ENCODE measurements around the gene ALDH1L2.
"Not testable (repeated sequence)": the region's sequence is repeated elsewhere in the genome, so short reads cannot be mapped to it uniquely, and the experiment has no call there.

Gene ALDH1L2

GRCh38 chr12:104991565-104992128, 92.6 kb downstream of the ALDH1L2 start:
- H3K4me3 ChIP-seq (ENCODE audit: low read depth, low read length): no peak overlapping the region
- TF ChIP-seq, protein P1, sequence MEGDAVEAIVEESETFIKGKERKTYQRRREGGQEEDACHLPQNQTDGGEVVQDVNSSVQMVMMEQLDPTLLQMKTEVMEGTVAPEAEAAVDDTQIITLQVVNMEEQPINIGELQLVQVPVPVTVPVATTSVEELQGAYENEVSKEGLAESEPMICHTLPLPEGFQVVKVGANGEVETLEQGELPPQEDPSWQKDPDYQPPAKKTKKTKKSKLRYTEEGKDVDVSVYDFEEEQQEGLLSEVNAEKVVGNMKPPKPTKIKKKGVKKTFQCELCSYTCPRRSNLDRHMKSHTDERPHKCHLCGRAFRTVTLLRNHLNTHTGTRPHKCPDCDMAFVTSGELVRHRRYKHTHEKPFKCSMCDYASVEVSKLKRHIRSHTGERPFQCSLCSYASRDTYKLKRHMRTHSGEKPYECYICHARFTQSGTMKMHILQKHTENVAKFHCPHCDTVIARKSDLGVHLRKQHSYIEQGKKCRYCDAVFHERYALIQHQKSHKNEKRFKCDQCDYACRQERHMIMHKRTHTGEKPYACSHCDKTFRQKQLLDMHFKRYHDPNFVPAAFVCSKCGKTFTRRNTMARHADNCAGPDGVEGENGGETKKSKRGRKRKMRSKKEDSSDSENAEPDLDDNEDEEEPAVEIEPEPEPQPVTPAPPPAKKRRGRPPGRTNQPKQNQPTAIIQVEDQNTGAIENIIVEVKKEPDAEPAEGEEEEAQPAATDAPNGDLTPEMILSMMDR (IDR thresholded peaks at IDR 0.05; ENCODE audit: low read depth, low read length, missing control alignments): no peak
- no peak for DNase-seq (ENCODE audit: low read depth)

DNA sequence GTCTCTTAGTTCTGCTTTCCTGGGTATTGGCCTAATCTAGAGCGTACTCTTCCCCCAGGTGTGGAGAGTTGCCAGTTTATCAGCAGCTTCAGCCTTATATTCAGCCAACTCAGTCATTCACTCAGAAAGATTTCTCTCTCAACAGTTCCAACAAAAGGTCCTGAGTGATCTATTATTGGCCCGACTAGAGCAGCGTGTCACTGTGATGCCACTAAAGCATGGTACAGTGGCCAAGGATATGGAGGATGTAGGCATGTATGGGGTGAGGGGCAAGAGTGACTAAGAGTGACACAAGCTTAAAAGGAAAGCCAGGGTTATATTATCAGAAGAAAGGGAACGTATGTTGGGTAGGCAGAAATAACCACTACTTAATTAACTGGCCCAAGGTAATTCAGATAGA, 93.3 kb downstream of the ALDH1L2 start:
- TF ChIP-seq, protein P1 (IDR thresholded peaks at IDR 0.05; ENCODE audit: low read depth, low read length, missing control alignments): no peak
- H3K4me3 ChIP-seq (ENCODE audit: low read depth, low read length): no peak overlapping the region
- DNase-seq (ENCODE audit: low read depth): no peak

GRCh38 chr12:104986022-104986941, 98.0 kb downstream of the ALDH1L2 start, which contains the start of gene NOPCHAP1:
Gene NOPCHAP1 (plus strand): TSS chr12:104986316. CDS start chr12:104986353, 37 bp downstream.
- DNase-seq (ENCODE audit: low read depth): peak; percentile 43
- TF ChIP-seq, protein P1 (IDR thresholded peaks at IDR 0.05; ENCODE audit: low read depth, low read length, missing control alignments): no peak
- H3K4me3 ChIP-seq (ENCODE audit: low read depth, low read length): peak within 1 kb of the TSS; percentile 95

DNA sequence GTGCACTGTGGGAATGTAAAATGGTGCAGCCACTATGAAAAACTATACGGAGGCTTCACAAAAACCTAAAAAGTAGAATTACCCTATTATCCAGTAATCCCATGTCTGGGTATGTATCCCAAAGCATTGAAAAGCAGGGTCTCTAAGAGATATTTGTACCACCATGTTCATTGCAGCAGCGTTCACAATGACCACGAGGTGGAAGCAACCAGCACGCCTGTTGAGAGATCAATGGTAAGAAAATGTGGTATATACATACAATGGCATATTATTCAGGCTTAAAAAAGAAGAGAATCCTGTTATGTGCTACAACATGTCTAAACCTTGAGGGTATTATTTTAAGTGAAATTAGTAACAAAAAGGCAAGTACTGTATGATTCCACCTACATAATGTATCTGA, 99.1 kb downstream of the ALDH1L2 start:
- DNase-seq (ENCODE audit: low read depth): no peak

DNA sequence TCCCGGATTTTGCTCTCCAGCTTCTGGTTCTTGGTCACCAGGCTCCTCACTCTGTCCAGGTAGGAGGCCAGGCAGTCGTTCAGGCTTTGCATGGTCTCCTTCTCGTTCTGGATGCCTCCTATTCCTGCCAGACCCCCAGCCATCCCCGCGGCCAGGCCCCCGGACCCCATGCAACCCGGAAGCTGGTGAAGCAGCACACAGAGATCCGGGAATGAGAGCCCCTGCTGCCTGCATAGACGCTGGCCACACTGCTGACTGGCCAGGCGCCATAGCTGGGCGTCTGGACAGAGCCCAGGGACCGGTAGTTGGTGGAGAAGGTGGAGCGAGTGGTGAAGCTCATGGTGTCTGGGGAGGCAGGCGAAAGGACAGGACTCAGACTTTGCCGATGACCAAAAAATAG, 106.6 kb downstream of the ALDH1L2 start:
- not testable (repeated sequence) for DNase-seq (ENCODE audit: low read depth); H3K4me3 ChIP-seq (ENCODE audit: low read depth, low read length)

More for the DNA sequence above, 99.1 kb downstream of the ALDH1L2 start:
- TF ChIP-seq, protein P1 (IDR thresholded peaks at IDR 0.05; ENCODE audit: low read depth, low read length, missing control alignments): peak; percentile 55
- H3K4me3 ChIP-seq (ENCODE audit: low read depth, low read length): peak overlapping the region; percentile 95

DNA sequence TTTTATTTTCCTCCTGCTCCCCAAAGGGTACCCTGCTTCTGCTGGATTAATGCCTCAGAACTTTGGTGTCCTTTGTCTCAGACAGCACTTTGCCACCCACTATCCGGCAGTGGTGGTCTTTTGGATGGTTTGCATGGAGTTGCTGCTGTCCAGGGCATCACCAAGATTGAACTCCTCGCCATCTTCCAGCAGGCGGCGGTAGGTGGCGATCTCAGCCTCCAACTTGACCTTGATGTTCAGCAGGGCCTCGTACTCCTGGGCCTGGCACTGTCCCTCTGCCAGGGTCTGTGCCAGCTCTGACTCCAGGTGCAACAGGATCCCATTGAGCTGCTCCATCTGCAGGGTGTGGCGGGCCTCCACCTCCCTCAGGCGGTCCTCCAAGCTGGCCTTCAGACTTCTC, 107.6 kb downstream of the ALDH1L2 start:
- TF ChIP-seq, protein P1 (IDR thresholded peaks at IDR 0.05; ENCODE audit: low read depth, low read length, missing control alignments): no peak
- DNase-seq (ENCODE audit: low read depth): no peak
- H3K4me3 ChIP-seq (ENCODE audit: low read depth, low read length): no peak overlapping the region

DNA sequence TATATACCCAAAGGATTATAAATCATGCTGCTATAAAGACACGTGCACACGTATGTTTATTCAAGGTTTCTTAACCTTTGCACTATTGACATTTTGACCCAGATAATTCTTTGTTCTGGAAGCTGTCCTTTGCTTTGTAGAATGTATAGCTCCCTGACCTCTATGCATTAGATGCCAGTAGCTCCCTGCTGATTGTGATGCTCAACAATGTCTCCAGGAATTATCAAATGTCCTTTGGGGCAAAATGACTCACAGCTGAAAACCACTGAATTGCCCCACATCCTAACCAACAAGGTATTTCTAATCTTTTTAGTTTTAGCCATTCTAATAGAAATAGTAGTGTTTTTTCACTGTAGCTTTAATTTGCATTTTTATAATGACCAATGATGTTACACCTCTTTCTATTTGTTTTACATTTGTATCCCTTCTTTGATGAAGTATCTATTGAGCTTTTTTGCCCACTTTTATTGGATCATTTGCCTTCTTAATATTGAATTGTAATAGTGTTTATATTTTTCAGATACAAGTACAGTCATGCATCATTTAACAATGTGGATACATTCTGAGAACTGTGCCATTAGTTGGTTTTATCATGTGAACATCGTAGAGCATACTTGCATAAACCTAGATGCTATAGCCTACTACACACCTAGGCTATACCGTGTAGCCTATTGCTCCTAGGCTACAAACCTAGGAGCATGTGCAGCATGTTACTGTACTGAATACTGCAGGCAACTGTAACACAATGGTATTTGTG, 108.5 kb downstream of the ALDH1L2 start:
- no peak for DNase-seq (ENCODE audit: low read depth)
- H3K4me3 ChIP-seq (ENCODE audit: low read depth, low read length): no peak overlapping the region
- TF ChIP-seq, protein P1 (IDR thresholded peaks at IDR 0.05; ENCODE audit: low read depth, low read length, missing control alignments): no peak

Measured in GM12864 (cell line).